GM19099 (cell line): ENCODE data around the gene EPHB1.

Experiments used
- POLR2A ChIP-seq: IDR thresholded peaks from 3 replicates; pipeline ENCODE4 v1.6.1; 2011; ENCODE audit warnings: low read depth; ENCODE audit not compliant: insufficient read length; ENCODE audit errors: extremely low read depth

The EPHB1 gene

GRCh38 chr3:134815519-134815918 is 20.5 kb downstream of the EPHB1 start:
- TF ChIP-seq POLR2A: no peak

GRCh38 chr3:134816623-134817022 is 21.6 kb downstream of the EPHB1 start:
- TF ChIP-seq POLR2A: no peak

GRCh38 chr3:134817297-134817696 is 22.2 kb downstream of the EPHB1 start:
- no peak for TF ChIP-seq POLR2A

GRCh38 chr3:134820994-134821393 is 25.9 kb downstream of the EPHB1 start:
- TF ChIP-seq POLR2A: no peak

- no peak for TF ChIP-seq POLR2A
Observed at GRCh38 chr3:134822090-134822489, 27.0 kb downstream of the EPHB1 start.

- no peak for TF ChIP-seq POLR2A
Observed at GRCh38 chr3:134823679-134824078, 28.6 kb downstream of the EPHB1 start.

GRCh38 chr3:134824791-134825190 is 29.7 kb downstream of the EPHB1 start:
- TF ChIP-seq POLR2A: no peak

GRCh38 chr3:134827213-134827612 is 32.2 kb downstream of the EPHB1 start:
- no peak for TF ChIP-seq POLR2A

GRCh38 chr3:134829721-134830120 is 34.7 kb downstream of the EPHB1 start:
- no peak for TF ChIP-seq POLR2A

GRCh38 chr3:134832585-134832984 is 37.5 kb downstream of the EPHB1 start:
- no peak for TF ChIP-seq POLR2A

GRCh38 chr3:134833453-134834163 is 38.5 kb downstream of the EPHB1 start:
- TF ChIP-seq POLR2A: no peak

GRCh38 chr3:134836921-134837320 is 41.9 kb downstream of the EPHB1 start:
- TF ChIP-seq POLR2A: no peak

- TF ChIP-seq POLR2A: no peak
Observed at GRCh38 chr3:134838599-134838998, 43.5 kb downstream of the EPHB1 start.

GRCh38 chr3:134839422-134839821 is 44.4 kb downstream of the EPHB1 start:
- TF ChIP-seq POLR2A: no peak

GRCh38 chr3:134839990-134840389 is 44.9 kb downstream of the EPHB1 start:
- no peak for TF ChIP-seq POLR2A

GRCh38 chr3:134840459-134840858 is 45.4 kb downstream of the EPHB1 start:
- TF ChIP-seq POLR2A: no peak

GRCh38 chr3:134846084-134846483 is 51.0 kb downstream of the EPHB1 start:
- TF ChIP-seq POLR2A: no peak
